K562 (cell line): ENCODE results near the gene SGMS1. TPM values are rescaled to one million over a fixed set of nuclear protein-coding genes. Genes with fewer than 3 reads are reported as not detected.

Experiments used
- ATAC-seq: fragments of 200-7000 bp; cut with Tn5 transposase; 3 replicates; pipeline ENCODE4 v1.9.1; 2020; ENCODE audit warnings: moderate library complexity
- BruUV-seq: library from RNA; stranded (reverse); fragments of 400-500 nt; replicated peaks from 2 replicates; lab custom pipeline; 2021; lab: Mats Ljungman, UMichigan
- CTCF ChIA-PET: fragments of 300-600 bp; formaldehyde crosslinking; extraction: SDS; loops from one replicate; lab custom pipeline; 2021; ENCODE audit warnings: low intra/inter-chr PET ratio; lab: Yijun Ruan, JAX
- POLR2A ChIA-PET: fragments of 300-600, 350-650 bp; sonication (Branson Sonifier 250); formaldehyde crosslinking; extraction: SDS; loops from one replicate; lab custom pipeline; 2021; ENCODE audit warnings: antibody characterized with exemption, inconsistent platforms; lab: Yijun Ruan, JAX
- DNase-seq, 4 experiments: peaks; one replicate each; pipeline versions ENCODE4 v3.0.0 to v3.0.0-alpha.2; 2011 to 2018; ENCODE audit warnings: low spot score in 3 of 4, mixed read lengths in 3 of 4; ENCODE audit errors: extremely low read depth in 1 of 4
- FAIRE-seq: peaks from 2 replicates; lab custom pipeline; 2011; peaks lifted over from hg19 to GRCh38; lab: Jason Lieb, UNC
- H2AFZ ChIP-seq: 2 replicates; pipeline ENCODE4 v1.6.0; 2011; ENCODE audit warnings: low read depth, low read length, control low read depth, inconsistent platforms
- H3K27ac ChIP-seq: fragments of 200-600 bp; 3 replicates; pipeline ENCODE4 v1.8.0; 2011; ENCODE audit warnings: low read depth, mild to moderate bottlenecking, control low read depth, inconsistent platforms, low read length, moderate library complexity, mixed read lengths; ENCODE audit errors: extremely low read depth
- H3K27me3 ChIP-seq, 2 experiments: fragments of 300-600 bp in 1 of 2; 2 replicates in 1 of 2; 3 replicates in 1 of 2; pipeline versions ENCODE4 v1.6.0 to v1.8.0; 2011; ENCODE audit warnings: inconsistent platforms in 2 of 2, low read length in 2 of 2, mild to moderate bottlenecking in 1 of 2, mixed read lengths in 1 of 2, moderate library complexity in 1 of 2; ENCODE audit not compliant: control insufficient read depth in 2 of 2, insufficient read depth in 2 of 2
- H3K36me3 ChIP-seq: fragments of 300-600 bp; 3 replicates; pipeline ENCODE4 v1.8.0; 2011; ENCODE audit warnings: mild to moderate bottlenecking, low read length, inconsistent platforms; ENCODE audit not compliant: control insufficient read depth, insufficient read depth
- H3K4me1 ChIP-seq, 2 experiments: fragments of 200-600 bp in 1 of 2; replicated peaks in 1 of 2; 2 replicates in 1 of 2; 3 replicates in 1 of 2; pipeline versions ENCODE4 v1.5.1 to v1.8.0; 2011; ENCODE audit warnings: inconsistent platforms in 2 of 2, low read length in 2 of 2, mild to moderate bottlenecking in 1 of 2, mixed read lengths in 1 of 2, moderate library complexity in 1 of 2; ENCODE audit not compliant: control insufficient read depth in 2 of 2, insufficient read depth in 2 of 2
- H3K4me2 ChIP-seq: 2 replicates; pipeline ENCODE4 v1.6.1; 2011; ENCODE audit warnings: low read length, control low read depth, inconsistent platforms, mixed read lengths; ENCODE audit not compliant: insufficient read depth
- H3K4me3 ChIP-seq: fragments of 200-600 bp; sonication (generic), shearing (Covaris generic); 2 replicates; pipeline ENCODE4 v1.5.1; 2016; ENCODE audit warnings: control low read depth, inconsistent platforms
- H3K79me2 ChIP-seq: fragments of 200-600 bp; 3 replicates; pipeline ENCODE4 v1.8.0; 2011; ENCODE audit warnings: low read length, inconsistent platforms; ENCODE audit not compliant: control insufficient read depth, insufficient read depth
- H3K9ac ChIP-seq, 2 experiments: 2 replicates each; pipeline versions ENCODE4 v1.6.0 to v1.6.1; 2011; ENCODE audit warnings: low read depth in 2 of 2, low read length in 2 of 2, control low read depth in 1 of 2, inconsistent platforms in 1 of 2, mild to moderate bottlenecking in 1 of 2, mixed read lengths in 1 of 2; ENCODE audit not compliant: insufficient read depth in 1 of 2
- H3K9me1 ChIP-seq: one replicate; pipeline ENCODE4 v1.6.0; 2011; ENCODE audit warnings: inconsistent platforms, mild to moderate bottlenecking, low read length, moderate library complexity; ENCODE audit not compliant: control insufficient read depth, insufficient read depth
- H3K9me3 ChIP-seq: replicated peaks from 2 replicates; pipeline ENCODE4 v1.5.1; 2011; ENCODE audit warnings: low read depth, low read length, inconsistent platforms; ENCODE audit not compliant: control insufficient read depth, insufficient read depth
- H4K20me1 ChIP-seq: replicated peaks from 2 replicates; pipeline ENCODE4 v1.6.1; 2011; ENCODE audit warnings: low read length, inconsistent platforms, mixed read lengths; ENCODE audit not compliant: control insufficient read depth, insufficient read depth
- CEBPB ChIP-seq: fragments of 450-650 bp; IDR thresholded peaks from 2 replicates; pipeline ENCODE4 v1.6.1; 2016; ENCODE audit warnings: missing genetic modification characterization, missing compliant biosample characterization
- CEBPG ChIP-seq, 3 experiments: fragments of 200-800 bp in 1 of 3; sonication (Bioruptor generic) in 1 of 3; sonication (generic) in 1 of 3; formaldehyde crosslinking in 1 of 3; IDR thresholded peaks in 2 of 3; conservative IDR thresholded peaks in 1 of 3; 2 replicates each; pipeline versions ENCODE4 v1.6.1 to v1.8.0; 2016 to 2022; ENCODE audit warnings: missing compliant biosample characterization in 2 of 3, missing genetic modification characterization in 2 of 3, mild to moderate bottlenecking in 1 of 3, missing genetic modification reagents in 1 of 3
- ETV6 ChIP-seq, 3 experiments: fragments of 150-350 bp in 1 of 3; sonication (generic) in 1 of 3; formaldehyde crosslinking in 1 of 3; IDR thresholded peaks; 2 replicates each; pipeline versions ENCODE4 v1.6.1 to v1.8.0; 2014 to 2022; ENCODE audit warnings: borderline replicate concordance in 2 of 3, low read depth in 2 of 3, antibody characterized with exemption in 1 of 3, low read length in 1 of 3, mild to moderate bottlenecking in 1 of 3, missing genetic modification reagents in 1 of 3
- GTF2B ChIP-seq: IDR thresholded peaks from 2 replicates; pipeline ENCODE4 v1.6.1; 2011; ENCODE audit not compliant: insufficient read length; ENCODE audit errors: extremely low read depth
- IRF1 ChIP-seq: sonication (generic); formaldehyde crosslinking; IDR thresholded peaks from 2 replicates; pipeline ENCODE4 v1.8.0; 2022; ENCODE audit warnings: missing genetic modification reagents, mild to moderate bottlenecking, borderline replicate concordance
- POLR2H ChIP-seq: IDR thresholded peaks from 2 replicates; pipeline ENCODE4 v1.6.1; 2016; ENCODE audit warnings: missing genetic modification characterization, low read depth, mild to moderate bottlenecking, control low read depth, missing compliant biosample characterization, moderate library complexity
- PYGO2 ChIP-seq: fragments of 450-650 bp; IDR thresholded peaks from 2 replicates; pipeline ENCODE4 v1.6.1; 2016; ENCODE audit warnings: mild to moderate bottlenecking, missing genetic modification characterization, moderate library complexity, missing compliant biosample characterization
- RFX1 ChIP-seq: fragments of 450-650 bp; IDR thresholded peaks from 2 replicates; pipeline ENCODE4 v1.6.1; 2016; ENCODE audit warnings: mild to moderate bottlenecking, moderate library complexity
- TAL1 ChIP-seq: fragments of 450-650 bp; IDR thresholded peaks from 2 replicates; pipeline ENCODE4 v1.6.1; 2016; ENCODE audit warnings: mild to moderate bottlenecking
- TSC22D4 ChIP-seq: fragments of 450-650 bp; IDR thresholded peaks from 2 replicates; pipeline ENCODE4 v1.6.1; 2016; ENCODE audit warnings: missing genetic modification characterization, missing biosample characterization, control low read depth
- ZBTB11 ChIP-seq, 3 experiments: fragments of 200-800 bp in 1 of 3; fragments of 250-450 bp in 1 of 3; fragments of 450-650 bp in 1 of 3; sonication (Bioruptor Pico) in 1 of 3; sonication (Bioruptor generic) in 1 of 3; formaldehyde crosslinking in 1 of 3; IDR thresholded peaks; 2 replicates each; pipeline versions ENCODE4 v1.6.1 to v1.8.0; 2016 to 2022; ENCODE audit warnings: mild to moderate bottlenecking in 2 of 3, missing genetic modification characterization in 2 of 3, missing compliant biosample characterization in 1 of 3, moderate library complexity in 1 of 3
- in situ Hi-C: fragments of 300-500 bp; cut with MboI; formaldehyde crosslinking; loops from 4 replicates; pipeline ENCODE4 v1.15.0; 2018; ENCODE audit warnings: inconsistent platforms, mixed read lengths
- intact Hi-C: fragments of 100-400 bp; cut with micrococcal nuclease; formaldehyde crosslinking; loops from 2 replicates; pipeline ENCODE4 v1.14.2; 2022
- polyA plus RNA-seq, 8 experiments: library from polyadenylated mRNA; depleted of rRNA in 4 of 8; stranded (reverse) in 5 of 8; unstranded in 3 of 8; fragments of >200 nt; fragmentation: Nextera tagmentation in 2 of 8; fragmentation: Illumina TruSeq in 1 of 8; extraction: Ambion mirVana in 2 of 8; extraction: Trizol in 1 of 8; gene quantifications; 2 replicates each; pipeline versions ENCODE4 v1.2.1 to v1.2.3, GENCODE V29; 2011 to 2014; ENCODE audit warnings: inconsistent platforms in 1 of 8, missing spikeins in 1 of 8
- total RNA-seq, 7 experiments: library from RNA; depleted of rRNA in 6 of 7; stranded (reverse); fragments of >200 nt in 6 of 7; fragmentation: Illumina TruSeq in 2 of 7; extraction: Trizol in 2 of 7; gene quantifications; 2 replicates each; pipeline versions ENCODE4 v1.2.1 to v1.2.3, GENCODE V29; 2011 to 2021; ENCODE audit warnings: low replicate concordance in 1 of 7

The SGMS1 gene
- total and polyA plus RNA-seq, 9 of the 15 experiments (the other 6 are each of a cell fraction or from before 2014, with no cell fraction given), result 22.6 to 232 (median 82.2) TPM

DNA sequence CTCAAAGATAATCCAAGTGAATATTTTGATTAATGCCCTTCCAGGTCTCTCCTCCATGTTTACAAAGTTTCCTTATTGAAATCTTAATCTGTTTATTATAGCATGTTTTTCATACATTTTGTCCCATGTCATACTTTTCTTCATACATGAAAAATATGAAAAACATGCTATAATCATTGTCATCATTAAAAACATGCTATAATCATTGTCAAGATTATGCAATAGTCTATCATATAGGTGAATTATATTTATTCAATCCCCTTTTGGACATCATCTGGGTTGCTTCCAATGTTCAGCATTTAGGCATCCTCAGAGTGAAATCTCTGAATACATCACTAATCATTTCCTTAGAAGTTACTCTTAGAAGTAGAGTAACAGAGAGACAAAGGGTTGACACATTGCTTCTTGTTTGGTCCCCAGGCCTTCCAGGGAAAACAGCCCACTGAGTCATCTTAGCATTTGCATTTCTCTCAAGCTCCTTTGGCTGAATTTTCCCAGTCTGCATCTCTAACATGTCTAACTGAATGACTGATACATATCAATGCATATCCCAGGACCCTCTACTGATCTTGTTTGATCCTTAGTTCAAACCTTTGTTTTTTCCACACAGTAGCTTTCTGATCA is 87.0 kb downstream of the SGMS1 start:
- ChIA-PET POLR2A (interaction anchor here (2.3 to 3.3 kb wide), 2 partner anchors 8 to 13 kb away, joined by 6 to 16 read pairs; no protein-coding TSS in a partner anchor), CTCF (no interaction called here)
- H3K79me2 ChIP-seq, result peaks cover 94% of the 10 kb centered on the region
- H3K4me1 ChIP-seq, result peaks cover 6 to 47% of the 10 kb centered on the region in 2 experiments; a peak in 4 of 5 replicates
- no peaks in the 10 kb centered on the region for H3K27me3 ChIP-seq
- DNase-seq, result no peak
- in situ Hi-C loops, result no loop called here
- H2AFZ ChIP-seq, result no peak overlapping the region
- intact Hi-C loops, result no loop called here
- peaks cover 16% of the 10 kb centered on the region for H4K20me1 ChIP-seq
- no TSS peak for BruUV-seq
- no peak overlapping the region for H3K27ac ChIP-seq
- H3K4me2 ChIP-seq, result no peak overlapping the region
- no peak overlapping the region for H3K9ac ChIP-seq
- no peak for ATAC-seq
- H3K9me3 ChIP-seq, result no peaks in the 10 kb centered on the region
- no peak for FAIRE-seq
- no peaks in the 10 kb centered on the region for H3K9me1 ChIP-seq
- peaks cover 3% of the 10 kb centered on the region; the same call in 1 of the 3 replicates for H3K36me3 ChIP-seq
- H3K4me3 ChIP-seq, result no peak overlapping the region
- no peak for TF ChIP-seq PYGO2 (tag)
- TF ChIP-seq CEBPB (tag), result peak; percentile 58; the same call in 1 of the 2 replicates
- no peak for TF ChIP-seq CEBPG (CRISPR knock-in tag; IDR thresholded peaks at IDR 0.05)
- peak; percentile 47 to 88; a peak in 3 of 4 replicates for TF ChIP-seq CEBPG (tag; conservative IDR thresholded peaks at IDR 0.05 in 1 of 2, IDR thresholded peaks at IDR 0.05 in 1 of 2)
- TF ChIP-seq RFX1, result no peak
- TF ChIP-seq IRF1, result no peak
- TF ChIP-seq ZBTB11 (CRISPR knock-in tag; IDR thresholded peaks at IDR 0.05), result no peak
- TF ChIP-seq TSC22D4 (tag), result no peak
- no peak for TF ChIP-seq TAL1
- TF ChIP-seq POLR2H (tag), result no peak
- no peak for TF ChIP-seq ETV6 (IDR thresholded peaks at IDR 0.05; ENCODE audit: borderline replicate concordance in 1 of 2, low read depth in 2 of 2, low read length in 1 of 2)
- TF ChIP-seq ETV6 (CRISPR knock-in tag; IDR thresholded peaks at IDR 0.05; ENCODE audit: borderline replicate concordance), result no peak
- no peak for TF ChIP-seq GTF2B
